GM21528 (cell line): ENCODE data around the gene MARK3.

Experiments
- ATAC-seq: cut with Tn5 transposase; IDR thresholded peaks from one replicate; pipeline ENCODE4 v1.9.1; 2021; ENCODE audit warnings: mild to moderate bottlenecking, moderate library complexity; ENCODE audit not compliant: unreplicated experiment, low FRiP score

The MARK3 gene

GRCh38 chr14:103533137-103533998 is 148.2 kb downstream of the MARK3 start:
- ATAC-seq = no peak

GRCh38 chr14:103533999-103534575 is 148.9 kb downstream of the MARK3 start:
- ATAC-seq = no peak

GRCh38 chr14:103534576-103535061 is 149.4 kb downstream of the MARK3 start:
- no peak for ATAC-seq

DNA sequence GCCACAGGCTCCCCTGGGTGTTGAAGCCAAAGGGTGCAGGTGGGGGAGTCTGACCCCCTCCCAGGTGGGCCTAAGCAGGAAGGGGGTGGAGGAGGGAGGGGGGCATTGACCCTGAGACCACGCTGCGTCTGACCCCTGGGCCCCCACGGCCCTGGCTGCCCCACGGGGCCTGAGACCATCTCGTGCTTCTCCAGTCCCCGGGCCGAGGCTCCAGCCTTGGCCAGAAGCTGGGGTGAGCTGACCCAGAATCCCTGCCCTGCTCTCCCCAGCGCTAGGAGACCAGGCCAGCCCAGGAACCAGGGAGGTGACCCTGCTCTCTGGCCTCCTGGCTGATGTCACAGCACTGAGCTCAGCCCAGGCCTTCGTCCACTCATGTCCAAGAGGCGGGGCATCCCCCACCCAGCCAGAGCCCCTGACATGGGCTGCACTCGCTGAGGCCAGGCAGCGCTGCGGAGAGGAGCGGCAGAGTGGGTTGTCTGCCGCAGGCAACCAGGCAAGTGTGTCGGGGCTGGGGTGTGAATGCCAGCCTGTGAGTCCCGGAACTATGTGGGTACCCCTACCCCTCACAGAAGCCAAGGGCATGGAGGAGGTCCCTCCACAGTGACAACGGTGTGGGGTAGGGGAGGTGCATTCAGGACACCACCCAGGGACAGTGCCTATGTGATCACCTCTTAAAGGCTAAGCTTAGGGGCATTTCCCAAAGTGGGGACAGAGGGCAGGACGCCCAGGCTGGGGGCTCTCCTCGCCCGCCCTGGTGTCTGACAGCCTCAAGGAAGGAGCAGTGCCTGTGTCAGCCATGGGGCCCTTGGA is 150.1 kb downstream of the MARK3 start:
- ATAC-seq = no peak

DNA sequence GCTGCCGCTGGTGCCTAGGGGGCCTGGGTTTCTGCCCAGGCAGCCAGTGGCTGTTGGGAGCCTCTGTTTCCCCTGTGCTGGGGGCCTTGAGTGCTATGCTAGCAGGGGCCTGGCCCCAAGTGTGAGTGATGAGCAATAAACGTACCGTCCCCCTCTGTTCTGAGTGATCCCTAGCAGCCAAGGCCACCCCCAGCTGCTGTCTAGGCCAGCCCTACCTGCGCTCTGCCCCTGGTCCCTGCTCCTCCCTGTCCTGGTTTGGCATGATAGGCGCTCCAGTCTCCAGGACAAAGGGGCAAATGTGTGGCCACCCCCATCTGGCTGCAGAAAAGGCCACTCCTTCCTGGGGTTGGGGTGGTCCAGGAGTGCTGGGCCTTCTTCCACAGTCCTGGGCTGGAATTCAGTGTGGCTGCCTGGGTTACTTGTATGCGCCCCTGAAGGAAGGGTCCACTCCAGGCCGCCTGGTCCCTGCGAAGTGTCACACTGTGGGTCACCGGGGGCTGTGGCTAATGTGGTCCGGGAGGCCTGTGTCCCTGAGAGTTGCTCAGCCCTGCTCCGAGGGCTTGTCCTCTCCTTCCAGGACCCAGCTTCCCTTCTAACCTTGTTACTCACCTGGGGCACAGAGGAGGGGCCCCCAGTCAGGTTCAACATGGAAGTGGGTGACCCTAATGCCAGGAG is 150.8 kb downstream of the MARK3 start:
- ATAC-seq = no peak

DNA sequence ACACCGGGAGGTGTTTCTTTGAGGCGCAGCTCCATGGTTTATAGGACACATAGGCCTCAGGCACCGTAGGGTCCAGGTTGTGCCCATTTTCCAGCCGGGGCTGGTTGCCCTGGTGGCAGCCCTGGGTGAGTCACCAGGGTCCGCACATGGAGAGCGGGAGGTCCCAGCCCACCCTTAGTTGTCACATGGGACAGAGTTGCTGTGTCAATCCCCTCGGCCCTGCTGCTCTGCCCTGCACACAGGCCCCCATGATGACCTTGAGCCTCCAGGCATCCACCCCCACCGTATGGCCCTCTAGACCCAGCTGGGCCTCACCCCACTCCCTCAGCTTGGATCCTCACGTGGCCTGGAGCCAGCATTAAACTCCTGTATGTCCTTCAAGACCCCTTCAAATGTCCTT is 151.5 kb downstream of the MARK3 start:
- no peak for ATAC-seq

DNA sequence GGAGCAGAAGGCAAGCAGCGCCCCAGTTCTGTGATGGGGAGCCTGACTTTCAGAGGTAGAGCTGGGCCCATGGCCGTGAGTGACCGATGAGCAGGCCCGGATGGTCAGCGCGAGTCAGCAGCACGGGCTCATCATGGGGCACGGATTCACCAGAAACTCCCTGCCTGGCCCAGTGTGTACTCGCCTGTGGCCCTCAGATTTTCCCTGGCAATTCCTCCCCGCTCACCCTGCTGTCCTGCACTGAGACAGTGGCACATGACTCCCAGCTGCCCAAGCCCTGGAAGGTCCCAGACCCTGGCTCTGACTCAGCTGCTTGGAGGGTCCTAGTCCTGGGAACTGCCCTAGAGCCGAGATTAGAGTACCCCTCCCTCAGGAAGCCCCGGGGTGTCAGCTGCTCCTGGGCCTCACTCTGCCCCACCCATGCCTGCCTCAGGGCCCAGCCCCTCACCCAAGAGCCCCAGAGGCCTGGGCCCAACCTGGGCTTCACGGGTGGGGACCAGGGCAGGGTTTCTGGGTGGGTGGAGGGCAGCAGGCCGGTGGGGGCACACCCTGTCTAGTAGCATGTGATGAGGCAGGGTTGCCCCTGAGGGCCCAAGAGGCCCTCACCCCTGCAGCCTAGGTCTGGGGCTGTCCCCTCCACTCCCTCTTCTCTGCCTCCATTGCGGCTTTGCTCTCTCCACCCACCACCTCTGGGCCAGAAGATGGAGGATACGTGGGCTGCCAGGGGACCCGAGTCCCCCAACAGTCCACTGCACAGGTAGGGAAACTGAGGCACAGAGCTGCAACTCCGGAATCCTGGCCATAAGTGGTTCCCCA is 152.2 kb downstream of the MARK3 start:
- ATAC-seq = no peak

- no peak for ATAC-seq
Measured at GRCh38 chr14:103538291-103539055, 153.3 kb downstream of the MARK3 start.

DNA sequence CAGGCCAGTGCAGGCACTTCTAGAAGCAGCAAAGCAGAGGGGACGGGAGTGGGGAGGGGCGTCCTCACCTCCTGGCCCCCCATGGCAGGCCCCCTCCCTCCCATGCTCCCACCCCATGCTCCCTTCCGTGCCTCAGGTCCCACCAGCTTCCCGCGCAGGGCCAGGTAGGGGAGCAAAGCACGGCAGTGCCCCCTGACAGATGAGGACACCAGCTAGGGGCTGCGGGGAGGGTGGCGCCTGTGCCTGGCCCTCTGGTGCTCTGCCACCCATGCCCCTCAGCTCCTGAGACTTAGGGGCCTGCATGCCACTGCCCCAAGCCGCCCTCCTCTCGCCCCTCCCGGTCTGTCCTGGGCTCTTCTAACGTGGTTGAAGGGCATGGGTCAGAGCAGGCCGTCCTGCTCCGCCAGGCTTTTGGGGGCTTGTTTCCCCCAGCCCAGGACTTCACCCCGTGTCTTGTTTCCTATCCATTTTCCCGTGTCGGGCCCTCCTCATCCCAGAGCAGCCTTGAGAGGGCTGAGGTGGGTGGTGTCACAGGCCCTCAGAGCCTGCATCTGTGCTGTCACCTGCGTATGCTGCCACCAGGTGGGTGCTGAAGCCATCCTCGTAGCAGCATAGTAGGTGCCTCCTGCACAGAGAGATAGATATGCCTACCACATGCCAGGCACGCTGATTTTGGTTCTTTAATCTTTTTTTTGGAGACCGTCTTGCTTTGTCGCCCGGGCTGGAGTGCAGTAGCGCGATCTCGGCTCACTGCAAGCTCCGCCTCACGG is 154.0 kb downstream of the MARK3 start:
- no peak for ATAC-seq

GRCh38 chr14:103540821-103541708 is 155.8 kb downstream of the MARK3 start:
- no peak for ATAC-seq

DNA sequence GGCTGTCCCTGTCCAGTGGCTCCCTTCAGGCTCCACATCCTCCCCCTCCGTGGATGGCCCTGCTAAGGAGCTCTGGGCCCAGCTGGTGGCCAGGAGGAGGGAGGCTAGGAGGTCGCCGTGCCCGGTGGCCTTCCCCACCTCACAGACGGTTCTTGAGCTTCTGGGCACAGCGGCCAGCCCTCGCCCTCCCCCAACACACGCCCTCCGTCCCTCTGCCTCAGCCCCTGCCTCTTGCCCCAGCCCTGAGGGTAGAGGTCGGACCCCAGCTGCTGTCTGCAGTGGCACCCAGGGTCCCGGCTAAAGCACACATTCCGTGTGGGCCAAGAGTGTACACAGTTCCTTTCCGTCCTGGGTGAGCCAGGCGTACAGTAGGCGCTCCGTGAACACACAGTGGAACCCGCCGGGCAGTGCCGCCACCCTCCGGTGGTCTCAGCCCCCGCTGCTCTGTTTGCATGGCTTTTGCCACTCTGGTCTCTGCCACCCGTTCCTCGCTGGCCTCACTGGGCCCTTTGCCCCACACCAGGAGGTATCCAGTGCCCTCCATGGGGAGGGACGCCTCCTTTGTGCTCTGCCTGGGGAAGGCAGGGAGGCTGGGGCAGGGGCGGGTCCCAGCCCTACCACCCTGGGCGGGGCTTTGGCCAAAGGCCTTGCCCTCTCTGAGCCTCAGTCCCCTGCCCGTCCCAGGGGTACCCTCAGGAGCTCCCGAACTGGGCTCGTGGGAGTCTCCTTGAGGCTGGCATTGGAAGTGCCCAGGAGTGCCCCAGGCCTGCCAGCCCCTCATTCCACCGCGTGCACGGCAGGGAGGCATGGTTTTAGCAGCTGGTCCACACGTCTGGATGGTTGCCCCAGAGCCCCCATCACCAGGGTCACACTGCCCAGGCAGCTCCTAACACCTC is 156.7 kb downstream of the MARK3 start:
- no peak for ATAC-seq

- ATAC-seq = no peak
Measured at GRCh38 chr14:103542605-103543088, 157.4 kb downstream of the MARK3 start.

- no peak for ATAC-seq
Measured at GRCh38 chr14:103543140-103543539, 157.9 kb downstream of the MARK3 start.

DNA sequence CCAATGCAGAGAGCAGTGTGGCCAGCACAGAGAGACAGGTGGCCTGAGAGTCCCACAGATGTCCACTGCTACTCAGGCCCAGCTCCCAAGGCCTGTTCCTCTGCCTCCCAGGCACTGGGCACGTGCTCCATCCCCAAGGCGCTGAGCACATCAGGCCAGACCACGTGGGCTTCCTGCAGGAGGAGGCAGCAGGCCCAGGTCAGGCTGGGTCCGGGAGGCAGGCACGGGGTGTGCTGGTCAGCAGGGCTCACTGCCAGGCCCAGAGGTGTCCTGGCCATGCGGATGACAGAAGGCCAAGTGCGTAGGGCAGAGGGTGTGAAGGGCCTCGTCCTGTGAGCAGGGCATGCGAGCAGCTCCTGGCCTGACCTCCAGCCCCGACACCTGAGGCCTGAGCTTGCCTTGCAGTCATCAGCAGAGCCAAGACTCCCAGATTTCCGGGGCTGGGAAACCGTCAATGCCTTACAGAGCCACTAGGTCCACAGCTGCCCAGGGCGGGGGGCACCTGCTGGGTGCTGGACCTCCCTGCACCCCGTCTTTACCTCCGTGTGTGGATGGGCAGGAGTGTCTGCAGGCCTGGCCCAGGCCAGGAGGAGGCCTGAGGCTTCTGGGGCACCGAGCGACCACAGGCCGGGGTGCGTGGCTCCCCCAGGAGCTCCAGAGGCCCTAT is 158.6 kb downstream of the MARK3 start:
- ATAC-seq = no peak

GRCh38 chr14:103544388-103545218 is 159.4 kb downstream of the MARK3 start:
- no peak for ATAC-seq
